ENCODE measurements around the gene CXCL3.

CXCL3 gene

GRCh38 chr4:74012130-74012529 is 26.4 kb downstream of the CXCL3 start:
- TF ChIP-seq TEAD4 (IDR thresholded peaks at IDR 0.05) (no peak), EP300 (IDR thresholded peaks at IDR 0.05; ENCODE audit: borderline replicate concordance) (no peak), TCF12 (IDR thresholded peaks at IDR 0.05; ENCODE audit: low read depth) (no peak), USF1 (IDR thresholded peaks at IDR 0.05) (no peak), FOXM1 (IDR thresholded peaks at IDR 0.05; ENCODE audit: borderline replicate concordance, low read depth) (no peak), NFIC (IDR thresholded peaks at IDR 0.05) (no peak), ZBTB7A (IDR thresholded peaks at IDR 0.05; ENCODE audit: low read depth) (no peak), CEBPB (IDR thresholded peaks at IDR 0.05) (no peak), MAX (IDR thresholded peaks at IDR 0.05) (no peak), TAF1 (IDR thresholded peaks at IDR 0.05; ENCODE audit: low read depth) (no peak), CREB1 (IDR thresholded peaks at IDR 0.05; ENCODE audit: low read depth) (no peak), RAD21 (IDR thresholded peaks at IDR 0.05; ENCODE audit: low read depth) (no peak), YY1 (IDR thresholded peaks at IDR 0.05; ENCODE audit: low read depth) (no peak), EGR1 (IDR thresholded peaks at IDR 0.05) (no peak), REST (IDR thresholded peaks at IDR 0.05; ENCODE audit: low read depth) (no peak)

GRCh38 chr4:74009307-74009706 is 29.2 kb downstream of the CXCL3 start:
- TF ChIP-seq REST (IDR thresholded peaks at IDR 0.05; ENCODE audit: low read depth) (no peak), EGR1 (IDR thresholded peaks at IDR 0.05) (no peak), RAD21 (IDR thresholded peaks at IDR 0.05; ENCODE audit: low read depth) (no peak), MAX (IDR thresholded peaks at IDR 0.05) (no peak), CREB1 (IDR thresholded peaks at IDR 0.05; ENCODE audit: low read depth) (no peak), CEBPB (IDR thresholded peaks at IDR 0.05) (no peak), TCF12 (IDR thresholded peaks at IDR 0.05; ENCODE audit: low read depth) (no peak), EP300 (IDR thresholded peaks at IDR 0.05; ENCODE audit: borderline replicate concordance) (no peak), TAF1 (IDR thresholded peaks at IDR 0.05; ENCODE audit: low read depth) (no peak), TEAD4 (IDR thresholded peaks at IDR 0.05) (no peak), USF1 (IDR thresholded peaks at IDR 0.05) (no peak), FOXM1 (IDR thresholded peaks at IDR 0.05; ENCODE audit: borderline replicate concordance, low read depth) (no peak), NFIC (IDR thresholded peaks at IDR 0.05) (no peak), YY1 (IDR thresholded peaks at IDR 0.05; ENCODE audit: low read depth) (no peak), ZBTB7A (IDR thresholded peaks at IDR 0.05; ENCODE audit: low read depth) (no peak)

GRCh38 chr4:74006009-74006476 is 32.4 kb downstream of the CXCL3 start:
- no peak for TF ChIP-seq MAX (IDR thresholded peaks at IDR 0.05)
- peak; percentile 67 for TF ChIP-seq CEBPB (IDR thresholded peaks at IDR 0.05)

GRCh38 chr4:74005528-74005927 is 33.0 kb downstream of the CXCL3 start:
- TF ChIP-seq FOXM1 (IDR thresholded peaks at IDR 0.05; ENCODE audit: borderline replicate concordance, low read depth), result 0 out of 2 replicates have a peak, but pooled peaks have one; percentile 18
- TF ChIP-seq MAX (IDR thresholded peaks at IDR 0.05), result no peak
- TF ChIP-seq CEBPB (IDR thresholded peaks at IDR 0.05), result peak; percentile 46; the same call in 1 of the 2 replicates
- no peak for TF ChIP-seq ZBTB7A (IDR thresholded peaks at IDR 0.05; ENCODE audit: low read depth)

GRCh38 chr4:74004668-74005067 is 33.8 kb downstream of the CXCL3 start:
- TF ChIP-seq TCF12 (IDR thresholded peaks at IDR 0.05; ENCODE audit: low read depth) (no peak), ZBTB7A (IDR thresholded peaks at IDR 0.05; ENCODE audit: low read depth) (no peak), YY1 (IDR thresholded peaks at IDR 0.05; ENCODE audit: low read depth) (no peak), MAX (IDR thresholded peaks at IDR 0.05) (no peak), TAF1 (IDR thresholded peaks at IDR 0.05; ENCODE audit: low read depth) (no peak), RAD21 (IDR thresholded peaks at IDR 0.05; ENCODE audit: low read depth) (no peak), EP300 (IDR thresholded peaks at IDR 0.05; ENCODE audit: borderline replicate concordance) (no peak), TEAD4 (IDR thresholded peaks at IDR 0.05) (no peak), FOXM1 (IDR thresholded peaks at IDR 0.05; ENCODE audit: borderline replicate concordance, low read depth) (no peak), CREB1 (IDR thresholded peaks at IDR 0.05; ENCODE audit: low read depth) (no peak), USF1 (IDR thresholded peaks at IDR 0.05) (no peak)
